ENCODE results near the gene MBNL2.

GRCh38 chr13:97200081-97200942, 21.8 kb upstream of the MBNL2 start:
- TF ChIP-seq TAF1 (IDR thresholded peaks at IDR 0.05; ENCODE audit: borderline replicate concordance, low read depth, low read length) (no peak), POLR2AphosphoS5 (IDR thresholded peaks at IDR 0.05; ENCODE audit: low read depth, low read length) (no peak)
